GM19099 (cell line): ENCODE results near the gene INSYN2B.

Source experiments
- POLR2A ChIP-seq: IDR thresholded peaks from 3 replicates; pipeline ENCODE4 v1.6.1; 2011; ENCODE audit warnings: low read depth; ENCODE audit not compliant: insufficient read length; ENCODE audit errors: extremely low read depth

The INSYN2B gene

DNA sequence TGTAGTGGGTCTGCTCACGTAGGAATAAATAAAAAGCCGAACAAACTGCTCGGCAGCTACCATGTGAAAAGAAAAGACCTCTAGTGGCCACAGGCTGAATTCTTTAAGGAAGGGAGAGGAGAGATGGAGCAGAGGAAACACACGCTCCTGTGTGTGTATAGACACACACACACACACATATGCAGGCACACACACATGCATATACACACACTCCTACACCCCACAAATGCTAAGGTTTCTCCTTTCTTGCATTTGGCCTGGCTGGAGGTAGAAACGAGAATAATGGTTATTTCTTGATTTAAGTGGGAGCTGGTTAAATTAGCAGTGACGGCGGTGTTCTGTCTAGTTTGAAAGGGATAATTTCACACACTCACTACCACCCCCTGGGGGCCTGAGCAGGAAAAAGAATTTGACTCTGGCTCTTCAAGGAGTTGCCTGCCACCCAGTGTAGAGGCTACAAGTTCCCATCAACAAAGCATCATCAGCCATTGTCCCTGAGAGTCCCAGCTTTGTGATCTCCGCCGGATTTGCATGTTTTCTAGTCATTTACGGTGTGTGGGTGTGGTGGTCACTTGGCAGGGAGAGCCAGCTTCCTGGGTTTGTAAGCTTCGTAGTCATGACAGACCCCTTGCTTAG, at the start of gene INSYN2B:
Gene INSYN2B, minus strand, starts transcription at position 78 of the 636 bp plus-strand sequence. CDS start 96,597 bp downstream, outside the sequence.
- no peak for TF ChIP-seq POLR2A

GRCh38 chr5:170028124-170028523, 47.8 kb upstream of the INSYN2B start:
- no peak for TF ChIP-seq POLR2A

DNA sequence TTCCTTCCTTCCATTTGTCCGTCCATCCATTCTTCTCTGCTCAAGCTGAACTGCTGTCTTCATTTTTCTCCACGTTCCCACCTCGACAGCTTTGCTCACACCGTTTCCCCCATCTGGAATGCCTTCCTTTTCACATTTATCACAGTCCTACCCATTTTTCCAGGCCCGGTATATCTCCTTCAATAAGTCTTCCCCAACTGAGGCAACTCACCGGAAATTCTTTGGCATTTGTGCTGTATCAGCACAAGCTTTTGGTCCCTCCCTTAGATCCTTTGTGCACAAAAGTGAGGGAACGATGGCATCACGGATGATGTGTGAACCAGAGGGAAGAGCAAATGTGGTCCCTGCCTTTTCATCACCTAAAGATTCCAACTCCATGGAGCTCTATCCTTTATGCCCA, 45.6 kb upstream of the INSYN2B start:
- TF ChIP-seq POLR2A: no peak

DNA sequence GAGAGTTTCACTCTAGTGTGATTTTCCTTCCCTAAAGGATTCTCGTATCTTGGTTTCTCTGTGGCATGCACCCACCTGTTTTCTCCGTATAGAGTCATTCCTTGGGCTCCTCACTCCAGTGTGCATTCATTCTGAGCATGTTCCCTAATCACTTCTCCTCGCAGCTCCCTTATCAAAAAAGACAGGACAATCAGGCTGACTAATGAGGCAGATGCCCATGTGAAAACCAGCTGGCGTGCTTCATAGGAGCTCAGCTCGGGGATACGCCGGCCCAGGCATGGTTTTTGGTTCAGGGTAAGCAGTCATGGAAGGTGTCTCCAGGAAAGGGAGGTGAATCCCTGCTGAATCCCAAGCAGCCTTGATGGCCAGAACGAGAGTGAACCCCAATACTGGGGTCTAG, 41.2 kb upstream of the INSYN2B start:
- TF ChIP-seq POLR2A: no peak

DNA sequence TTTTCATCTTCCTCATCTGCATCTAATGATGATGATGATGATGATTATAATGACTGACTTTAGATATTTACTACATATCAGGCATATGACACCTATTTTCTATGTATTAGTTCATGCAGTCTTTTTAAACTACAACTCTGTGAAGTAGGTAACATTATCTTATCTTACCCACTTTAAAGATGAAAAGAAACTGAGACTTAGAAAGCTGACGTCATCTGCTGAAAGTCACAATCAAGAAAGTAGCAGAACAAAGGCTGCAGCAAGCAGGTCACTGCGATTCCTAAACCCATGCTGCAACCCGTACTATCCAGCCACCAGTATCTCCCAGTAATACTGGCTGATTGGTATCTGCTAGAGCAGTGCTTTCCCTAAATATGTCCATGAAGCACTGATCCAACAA, 40.1 kb upstream of the INSYN2B start:
- TF ChIP-seq POLR2A: no peak

DNA sequence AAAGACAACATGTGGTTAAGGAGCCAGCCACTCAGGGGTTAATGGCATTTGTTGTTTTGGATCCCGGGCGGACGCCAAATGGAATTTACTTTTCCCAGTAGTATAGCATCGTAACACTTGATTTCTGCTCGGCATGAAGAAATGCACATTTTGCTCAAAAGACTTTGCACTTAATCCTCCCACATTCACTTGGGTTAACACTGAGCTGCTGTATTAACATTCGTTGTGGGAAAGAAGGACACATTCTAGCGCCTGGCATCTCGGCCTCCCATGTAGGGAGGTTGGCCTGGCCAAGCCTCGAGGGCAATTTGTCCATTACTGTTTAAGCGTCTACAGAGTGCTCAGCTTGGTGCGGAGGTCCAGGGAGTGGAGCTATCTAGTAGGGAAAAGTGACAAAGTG, 32.3 kb upstream of the INSYN2B start:
- TF ChIP-seq POLR2A: no peak

- no peak for TF ChIP-seq POLR2A
Observed at GRCh38 chr5:170011751-170012150, 31.5 kb upstream of the INSYN2B start.

DNA sequence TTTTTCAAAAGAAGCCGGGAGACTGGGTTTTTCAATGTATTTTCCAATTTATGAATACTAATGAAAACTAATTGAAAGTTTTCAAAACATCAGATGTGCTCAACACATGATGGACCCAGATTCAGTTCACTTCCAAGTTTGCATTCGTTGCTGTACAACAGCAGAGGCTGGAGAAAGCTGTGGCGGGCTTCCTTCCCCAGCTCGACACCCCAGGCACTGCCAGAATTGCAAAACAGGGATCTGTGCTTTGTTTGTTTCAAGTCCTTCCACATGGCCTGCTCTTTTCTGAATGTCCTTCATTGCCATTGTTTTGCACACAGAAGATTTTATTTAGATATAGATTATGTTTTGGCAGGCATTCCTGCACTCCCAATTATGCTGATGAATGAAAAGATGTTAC, 30.3 kb upstream of the INSYN2B start:
- TF ChIP-seq POLR2A: no peak

GRCh38 chr5:170008376-170008775, 28.1 kb upstream of the INSYN2B start:
- no peak for TF ChIP-seq POLR2A

DNA sequence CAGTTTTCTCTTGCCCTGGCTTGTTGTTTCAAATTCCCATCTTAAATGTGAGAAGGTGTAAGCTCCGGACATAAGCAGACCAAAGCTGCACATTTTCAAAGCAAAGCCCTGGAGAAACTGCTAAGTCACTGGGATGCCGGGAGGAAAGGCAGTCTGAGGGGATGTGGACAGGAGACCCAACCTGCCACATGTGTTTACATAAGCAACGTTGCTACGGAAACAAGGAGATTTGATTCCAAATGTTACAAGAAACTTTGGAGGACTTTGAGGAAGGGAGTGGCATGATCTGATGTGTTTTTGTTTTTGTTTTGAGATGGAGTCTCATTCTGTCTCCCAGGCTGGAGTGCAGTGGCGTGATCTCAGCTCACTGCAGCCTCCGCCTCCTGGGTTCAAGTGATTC, 25.7 kb upstream of the INSYN2B start:
- no peak for TF ChIP-seq POLR2A

DNA sequence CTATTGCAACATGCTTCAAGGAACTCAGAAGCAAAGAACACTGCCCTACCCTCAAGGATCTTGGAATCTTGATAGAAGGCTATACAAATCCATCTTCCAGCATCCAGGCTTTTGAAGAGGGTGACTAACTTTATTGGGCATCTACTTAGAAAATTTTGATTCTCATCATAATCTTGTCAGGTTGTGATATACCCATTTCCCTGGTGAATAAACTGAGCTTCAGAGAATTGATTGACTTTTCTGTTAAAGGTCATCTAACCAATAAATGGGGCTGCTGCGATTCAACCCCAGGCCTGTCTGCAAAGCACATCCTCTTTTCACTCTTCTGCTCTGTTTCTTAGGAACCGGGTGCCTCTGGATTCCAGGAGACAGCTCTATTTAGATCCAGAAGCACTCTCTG, 19.9 kb upstream of the INSYN2B start:
- no peak for TF ChIP-seq POLR2A

DNA sequence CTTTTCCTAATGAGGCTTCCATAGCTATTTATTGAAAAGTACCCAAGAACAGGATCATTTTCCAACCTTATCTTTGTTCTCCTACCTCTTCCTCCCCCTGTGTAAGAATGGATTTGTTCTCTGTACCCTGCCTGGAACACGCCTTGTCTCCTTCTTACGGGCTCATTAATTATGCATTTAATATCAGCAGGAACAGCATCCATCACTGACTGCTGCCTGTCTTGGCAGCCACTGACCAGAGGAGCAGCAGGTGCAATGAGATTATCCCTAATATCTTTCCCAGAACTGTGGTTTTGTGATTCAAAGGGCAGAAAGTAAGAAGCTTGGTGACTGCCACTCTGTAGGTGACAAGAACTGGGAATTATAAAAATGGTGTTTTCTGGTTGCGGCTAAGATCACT, 19.3 kb upstream of the INSYN2B start:
- TF ChIP-seq POLR2A: no peak

- no peak for TF ChIP-seq POLR2A
Observed at GRCh38 chr5:169997798-169998197, 17.5 kb upstream of the INSYN2B start.

DNA sequence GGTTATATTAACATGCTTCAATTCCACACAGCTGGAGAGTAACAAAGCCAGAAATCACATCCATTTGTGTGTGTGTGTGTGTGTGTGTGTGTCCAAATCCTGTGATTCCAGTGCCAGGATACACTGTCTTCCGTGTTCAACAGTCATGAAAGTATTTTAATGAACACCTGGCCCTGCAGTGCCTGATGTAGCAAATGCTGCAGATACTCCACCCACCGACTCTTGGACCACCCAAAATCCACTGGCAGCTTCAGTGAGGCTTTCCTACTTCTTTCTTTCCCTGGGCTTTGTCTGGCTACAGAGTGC, 13.1 kb upstream of the INSYN2B start:
- TF ChIP-seq POLR2A: no peak

- TF ChIP-seq POLR2A: no peak
Observed at GRCh38 chr5:169992789-169993484, 12.6 kb upstream of the INSYN2B start.

DNA sequence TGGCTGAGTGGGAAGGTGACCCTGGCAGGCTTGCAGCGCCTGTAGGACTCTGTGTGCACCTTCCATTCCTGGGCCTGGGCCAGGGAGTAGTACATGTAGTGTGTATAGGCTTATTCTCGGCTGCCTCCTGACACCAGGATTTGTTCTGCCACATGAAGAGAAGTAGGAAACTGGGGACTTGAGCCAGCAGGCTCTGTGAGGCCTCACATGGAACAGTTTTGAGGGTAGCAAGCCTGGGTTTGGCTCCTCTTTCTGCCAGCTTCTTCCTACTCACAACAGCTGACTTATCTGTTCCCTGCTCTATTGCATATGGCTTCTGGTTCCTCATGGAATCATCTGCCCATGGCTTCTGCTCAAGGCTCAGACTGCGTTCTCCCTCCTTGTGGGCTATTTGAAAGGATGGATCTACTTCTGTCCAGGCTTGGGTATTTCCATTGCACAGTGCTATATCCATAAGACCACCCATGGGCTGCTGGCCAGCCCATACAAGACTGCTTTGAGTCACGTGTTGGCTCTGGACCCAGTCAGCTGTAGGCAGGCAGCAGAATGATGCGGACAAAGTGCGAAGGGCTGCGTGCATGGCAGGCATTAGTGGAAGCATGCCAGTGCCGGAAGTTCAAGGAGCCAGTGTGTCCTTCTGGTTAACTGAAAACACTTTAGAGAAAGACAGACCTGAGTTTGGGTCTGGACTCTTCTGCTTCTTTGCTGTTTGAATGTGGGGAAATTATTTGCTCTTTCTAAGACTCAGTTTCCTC, 11.0 kb upstream of the INSYN2B start:
- no peak for TF ChIP-seq POLR2A
